ENCODE measurements around the gene OR52A5.
A peak's percentile ranks its signal among the peaks of the same experiment; 100 is the strongest.
"Not testable (repeated sequence)": the region's sequence is repeated elsewhere in the genome, so short reads cannot be mapped to it uniquely, and the experiment has no call there.

OR52A5 gene

GRCh38 chr11:5137996-5138395, at the start of gene OR52A5:
TSS of gene OR52A5 (minus strand) at chr11:5138356. CDS start at chr11:5132642, 5,714 bp downstream.
- DNase-seq (ENCODE audit: low spot score) = no peak

GRCh38 chr11:5178046-5178837, 40.1 kb upstream of the OR52A5 start:
- DNase-seq (ENCODE audit: low spot score) = no peak

GRCh38 chr11:5174934-5175333, 36.8 kb upstream of the OR52A5 start:
- no peak for DNase-seq (ENCODE audit: low spot score)

- DNase-seq (ENCODE audit: low spot score) = no peak
These were observed 33.7 kb upstream of the OR52A5 start for GRCh38 chr11:5171856-5172255.

- DNase-seq (ENCODE audit: low spot score) = not testable (repeated sequence)
These were observed 27.7 kb upstream of the OR52A5 start for GRCh38 chr11:5165898-5166297.

GRCh38 chr11:5164807-5165206, 26.7 kb upstream of the OR52A5 start:
- DNase-seq (ENCODE audit: low spot score) = not testable (repeated sequence)

GRCh38 chr11:5161045-5161444, 22.9 kb upstream of the OR52A5 start:
- not testable (repeated sequence) for DNase-seq (ENCODE audit: low spot score)

GRCh38 chr11:5160217-5160616, 22.1 kb upstream of the OR52A5 start:
- not testable (repeated sequence) for DNase-seq (ENCODE audit: low spot score)

- no peak for DNase-seq (ENCODE audit: low spot score)
These were observed 21.6 kb upstream of the OR52A5 start for GRCh38 chr11:5159806-5160205.

- DNase-seq (ENCODE audit: low spot score) = no peak
These were observed 16.5 kb upstream of the OR52A5 start, which contains the start of gene OR52A1 for GRCh38 chr11:5154657-5155056. TSS of gene OR52A1 (minus strand) at chr11:5154757. CDS start at chr11:5152369, 2,388 bp downstream.

GRCh38 chr11:5153574-5154431, 15.6 kb upstream of the OR52A5 start:
- DNase-seq (ENCODE audit: low spot score) = no peak

- DNase-seq (ENCODE audit: low spot score) = no peak
These were observed 13.6 kb upstream of the OR52A5 start for GRCh38 chr11:5151713-5152153.

- DNase-seq (ENCODE audit: low spot score) = not testable (repeated sequence)
These were observed 6.0 kb upstream of the OR52A5 start for GRCh38 chr11:5144206-5144605.

GRCh38 chr11:5137014-5137413, 1.1 kb downstream of the OR52A5 start:
- DNase-seq (ENCODE audit: low spot score) = no peak

GRCh38 chr11:5136261-5136660, 1.9 kb downstream of the OR52A5 start:
- no peak for DNase-seq (ENCODE audit: low spot score)

- no peak for DNase-seq (ENCODE audit: low spot score)
These were observed 6.4 kb downstream of the OR52A5 start for GRCh38 chr11:5131584-5132335.

GRCh38 chr11:5129457-5129877, 8.7 kb downstream of the OR52A5 start:
- DNase-seq (ENCODE audit: low spot score) = peak; percentile 1

GRCh38 chr11:5124891-5125620, 13.1 kb downstream of the OR52A5 start:
- no peak for DNase-seq (ENCODE audit: low spot score)

GRCh38 chr11:5123802-5124521, 14.2 kb downstream of the OR52A5 start:
- DNase-seq (ENCODE audit: low spot score) = peak; percentile 56

- no peak for DNase-seq (ENCODE audit: low spot score)
These were observed 19.3 kb downstream of the OR52A5 start for GRCh38 chr11:5118893-5119292.

GRCh38 chr11:5117588-5117987, 20.6 kb downstream of the OR52A5 start:
- DNase-seq (ENCODE audit: low spot score) = no peak
